Measurements from ENCODE around the gene ATRNL1. TPM values are rescaled to one million over a fixed set of nuclear protein-coding genes. Genes with fewer than 3 reads are reported as not detected.

The ATRNL1 gene
- total and polyA plus RNA-seq, 2 experiments from 2014 or later = 4.8 to 29.7 TPM

- Mint-ChIP-seq H3K4me1 (no peaks in the 10 kb centered on the region), H3K36me3 (ENCODE audit: low read depth) (no peaks in the 10 kb centered on the region), H3K27me3 (ENCODE audit: insufficient read depth, low read depth, poor library complexity) (peaks cover 4% of the 10 kb centered on the region), H3K4me3 (no peak overlapping the region), H3K27ac (no peak overlapping the region), H3K9me3 (no peaks in the 10 kb centered on the region)
- Histone ChIP-seq H3K27me3 (ENCODE audit: insufficient read depth) (no peaks in the 10 kb centered on the region), H3K79me2 (replicated peaks; ENCODE audit: insufficient read depth) (no peaks in the 10 kb centered on the region), H3K4me3 (no peak overlapping the region), H3K4me2 (no peak overlapping the region), H3K4me1 (ENCODE audit: insufficient read depth) (no peaks in the 10 kb centered on the region), H2AFZ (no peak overlapping the region), H3K9me2 (ENCODE audit: insufficient read depth) (no peaks in the 10 kb centered on the region), H3K27ac (ENCODE audit: low read depth) (no peak overlapping the region), H3F3A (replicated peaks; ENCODE audit: low read depth) (no peaks in the 10 kb centered on the region), H4K20me1 (replicated peaks; ENCODE audit: insufficient read depth) (no peaks in the 10 kb centered on the region), H3K36me3 (ENCODE audit: insufficient read depth) (no peaks in the 10 kb centered on the region)
- ATAC-seq (no peak), DNase-seq (ENCODE audit: low spot score) (no peak)
- TF ChIP-seq ZNF114 (CRISPR knock-in tag; IDR thresholded peaks at IDR 0.05) (no peak), NANOG (IDR thresholded peaks at IDR 0.05; ENCODE audit: borderline replicate concordance) (no peak), ZNF331 (CRISPR knock-in tag; IDR thresholded peaks at IDR 0.05; ENCODE audit: low read depth) (no peak), CREB1 (CRISPR knock-in tag; IDR thresholded peaks at IDR 0.05; ENCODE audit: low read depth) (no peak), STAT1 (IDR thresholded peaks at IDR 0.05; ENCODE audit: unreplicated experiment) (no peak), REST (IDR thresholded peaks at IDR 0.05; ENCODE audit: unreplicated experiment) (no peak), ETS1 (IDR thresholded peaks at IDR 0.05) (no peak), CTCF (conservative IDR thresholded peaks at IDR 0.05; ENCODE audit: low read depth in 2 of 2) (no peak), JUNB (IDR thresholded peaks at IDR 0.05; ENCODE audit: unreplicated experiment) (no peak), POLR2AphosphoS5 (IDR thresholded peaks at IDR 0.05; ENCODE audit: low read depth) (no peak), ZNF462 (CRISPR knock-in tag; IDR thresholded peaks at IDR 0.05) (no peak), EZH2 (IDR thresholded peaks at IDR 0.05; ENCODE audit: low read depth, unreplicated experiment) (no peak), EZH2phosphoT487 (IDR thresholded peaks at IDR 0.05; ENCODE audit: unreplicated experiment) (no peak)
Observed at GRCh38 chr10:115214829-115215228, 121.7 kb downstream of the ATRNL1 start.

Measured in GM23338 (cell line).